Measurements from ENCODE around the gene BABAM2. TPM values are rescaled to one million over a fixed set of nuclear protein-coding genes. Genes with fewer than 3 reads are reported as not detected.

The BABAM2 gene
- total RNA-seq, 1 experiment from 2014 or later = 46.1 TPM

DNA sequence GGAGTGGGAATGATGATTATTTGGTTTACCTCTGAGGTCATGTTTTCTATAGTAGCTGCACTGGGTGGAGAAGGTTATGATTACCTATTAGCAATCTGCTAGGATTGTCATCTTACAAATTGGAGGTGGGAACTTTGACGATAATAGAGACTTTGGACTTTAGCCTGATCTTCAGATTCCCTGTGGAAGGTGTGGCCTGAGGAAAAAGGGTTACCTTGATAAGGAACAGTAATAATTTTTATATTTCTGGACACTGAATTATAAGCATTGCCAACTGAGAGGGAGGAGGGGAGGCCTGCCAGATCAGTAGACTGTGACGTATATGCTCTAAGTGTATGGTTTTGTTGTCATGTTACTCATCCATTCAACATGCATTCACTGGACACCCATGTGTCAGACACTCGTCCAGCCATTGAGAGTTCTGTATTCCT lies 318.7 kb downstream of the BABAM2 start:
- TF ChIP-seq EZH2 (IDR thresholded peaks at IDR 0.05; ENCODE audit: low read depth) = no peak
- TF ChIP-seq, protein P1, sequence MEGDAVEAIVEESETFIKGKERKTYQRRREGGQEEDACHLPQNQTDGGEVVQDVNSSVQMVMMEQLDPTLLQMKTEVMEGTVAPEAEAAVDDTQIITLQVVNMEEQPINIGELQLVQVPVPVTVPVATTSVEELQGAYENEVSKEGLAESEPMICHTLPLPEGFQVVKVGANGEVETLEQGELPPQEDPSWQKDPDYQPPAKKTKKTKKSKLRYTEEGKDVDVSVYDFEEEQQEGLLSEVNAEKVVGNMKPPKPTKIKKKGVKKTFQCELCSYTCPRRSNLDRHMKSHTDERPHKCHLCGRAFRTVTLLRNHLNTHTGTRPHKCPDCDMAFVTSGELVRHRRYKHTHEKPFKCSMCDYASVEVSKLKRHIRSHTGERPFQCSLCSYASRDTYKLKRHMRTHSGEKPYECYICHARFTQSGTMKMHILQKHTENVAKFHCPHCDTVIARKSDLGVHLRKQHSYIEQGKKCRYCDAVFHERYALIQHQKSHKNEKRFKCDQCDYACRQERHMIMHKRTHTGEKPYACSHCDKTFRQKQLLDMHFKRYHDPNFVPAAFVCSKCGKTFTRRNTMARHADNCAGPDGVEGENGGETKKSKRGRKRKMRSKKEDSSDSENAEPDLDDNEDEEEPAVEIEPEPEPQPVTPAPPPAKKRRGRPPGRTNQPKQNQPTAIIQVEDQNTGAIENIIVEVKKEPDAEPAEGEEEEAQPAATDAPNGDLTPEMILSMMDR (conservative IDR thresholded peaks at IDR 0.05) = no peak
- Histone ChIP-seq H3K27me3 (ENCODE audit: insufficient read depth, low read depth) (no peaks in the 10 kb centered on the region), H4K20me1 (ENCODE audit: insufficient read depth) (no peaks in the 10 kb centered on the region), H3K27ac (no peak overlapping the region), H3K36me3 (ENCODE audit: low read depth) (no peaks in the 10 kb centered on the region), H3K4me3 (no peak overlapping the region), H3K9me3 (ENCODE audit: insufficient read depth, low read depth) (no peaks in the 10 kb centered on the region), H3K9me2 (ENCODE audit: insufficient read depth) (no peaks in the 10 kb centered on the region), H3K4me1 (replicated peaks; ENCODE audit: insufficient read depth) (no peaks in the 10 kb centered on the region), H2AFZ (no peak overlapping the region), H3K4me2 (no peak overlapping the region), H3K79me2 (ENCODE audit: low read depth) (no peaks in the 10 kb centered on the region), H3F3A (ENCODE audit: insufficient read depth, low read depth) (peaks cover 5% of the 10 kb centered on the region; the same call in 1 of the 2 replicates)
- ChIA-PET POLR2A (ENCODE audit: unreplicated experiment) (no interaction called here), CTCF (no interaction called here)
- BruUV-seq (replicated peaks) = no TSS peak
- no peak for DNase-seq
- intact Hi-C loops (cut with micrococcal nuclease; ENCODE audit: unreplicated experiment) = no loop called here

DNA sequence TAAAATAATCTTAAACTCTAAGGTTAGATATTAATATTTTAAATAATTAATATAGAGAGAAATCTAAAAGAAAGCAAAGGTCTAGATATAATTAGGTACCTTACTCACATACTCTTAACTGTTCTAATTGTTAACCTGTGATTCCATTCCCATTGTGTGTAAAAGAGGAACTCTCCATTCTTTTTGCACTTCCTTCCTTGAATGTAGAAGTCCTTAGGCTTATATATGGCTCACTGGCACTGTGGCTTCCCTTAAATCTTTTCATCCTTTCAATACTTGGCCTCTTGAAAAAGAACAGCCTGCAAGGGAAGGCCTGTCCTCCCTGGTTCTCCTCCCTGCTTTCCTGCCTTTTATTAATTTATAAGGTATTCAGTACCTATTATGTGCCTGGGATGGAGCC lies 319.3 kb downstream of the BABAM2 start:
- CTCF ChIA-PET = interaction anchor here (0.6 kb wide), 1 partner anchor 64 kb away, joined by 3 read pairs; no protein-coding TSS in a partner anchor

DNA sequence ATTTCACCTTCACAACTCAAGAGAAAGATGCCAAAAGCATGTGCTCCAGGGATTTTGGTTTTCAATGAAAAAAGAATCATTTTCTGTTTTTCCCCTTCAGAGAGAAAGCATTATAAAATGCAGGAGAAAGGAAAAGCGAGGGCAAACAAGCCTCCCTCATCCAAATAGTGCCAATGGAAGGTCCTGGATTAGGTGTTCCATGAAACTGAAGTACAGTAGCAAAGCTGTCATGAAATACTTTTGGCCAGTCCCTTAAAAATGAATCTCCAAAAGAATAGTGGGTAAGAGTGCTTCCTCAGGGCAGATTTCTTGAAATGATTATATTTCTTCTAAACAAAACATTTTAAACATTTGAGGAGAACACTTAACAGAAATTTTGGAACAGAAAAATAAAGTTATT lies 320.0 kb downstream of the BABAM2 start:
- Histone ChIP-seq H3K27ac (no peak overlapping the region), H3K27me3 (ENCODE audit: insufficient read depth, low read depth) (no peaks in the 10 kb centered on the region), H2AFZ (no peak overlapping the region), H3K9me3 (ENCODE audit: insufficient read depth, low read depth) (no peaks in the 10 kb centered on the region), H4K20me1 (ENCODE audit: insufficient read depth) (no peaks in the 10 kb centered on the region), H3K4me2 (no peak overlapping the region), H3F3A (ENCODE audit: insufficient read depth, low read depth) (peaks cover 5% of the 10 kb centered on the region; the same call in 1 of the 2 replicates), H3K4me3 (no peak overlapping the region), H3K36me3 (ENCODE audit: low read depth) (no peaks in the 10 kb centered on the region), H3K79me2 (ENCODE audit: low read depth) (no peaks in the 10 kb centered on the region), H3K4me1 (replicated peaks; ENCODE audit: insufficient read depth) (no peaks in the 10 kb centered on the region), H3K9me2 (ENCODE audit: insufficient read depth) (no peaks in the 10 kb centered on the region)
- ChIA-PET POLR2A (ENCODE audit: unreplicated experiment) (no interaction called here), CTCF (interaction anchor here (0.6 kb wide), 1 partner anchor 65 kb away, joined by 3 read pairs; no protein-coding TSS in a partner anchor)
- intact Hi-C loops (cut with micrococcal nuclease; ENCODE audit: unreplicated experiment) = no loop called here
- TF ChIP-seq, protein P1 (conservative IDR thresholded peaks at IDR 0.05) = no peak
- no peak for TF ChIP-seq EZH2 (IDR thresholded peaks at IDR 0.05; ENCODE audit: low read depth)
- no TSS peak for BruUV-seq (replicated peaks)
- DNase-seq = no peak

More for the DNA sequence above, 319.3 kb downstream of the BABAM2 start:
- Histone ChIP-seq H3K27me3 (ENCODE audit: insufficient read depth, low read depth) (no peaks in the 10 kb centered on the region), H2AFZ (no peak overlapping the region), H3K4me1 (replicated peaks; ENCODE audit: insufficient read depth) (no peaks in the 10 kb centered on the region), H3K4me3 (no peak overlapping the region), H3K79me2 (ENCODE audit: low read depth) (no peaks in the 10 kb centered on the region), H3K9me3 (ENCODE audit: insufficient read depth, low read depth) (no peaks in the 10 kb centered on the region), H3K36me3 (ENCODE audit: low read depth) (no peaks in the 10 kb centered on the region), H3K4me2 (no peak overlapping the region), H3F3A (ENCODE audit: insufficient read depth, low read depth) (peaks cover 5% of the 10 kb centered on the region; the same call in 1 of the 2 replicates), H4K20me1 (ENCODE audit: insufficient read depth) (no peaks in the 10 kb centered on the region), H3K27ac (no peak overlapping the region), H3K9me2 (ENCODE audit: insufficient read depth) (no peaks in the 10 kb centered on the region)
- POLR2A ChIA-PET (ENCODE audit: unreplicated experiment) = no interaction called here
- DNase-seq = no peak
- BruUV-seq (replicated peaks) = no TSS peak
- intact Hi-C loops (cut with micrococcal nuclease; ENCODE audit: unreplicated experiment) = no loop called here
- TF ChIP-seq, protein P1 (conservative IDR thresholded peaks at IDR 0.05) = no peak
- no peak for TF ChIP-seq EZH2 (IDR thresholded peaks at IDR 0.05; ENCODE audit: low read depth)
